ENCODE measurements around the gene ANXA6. TPM values are rescaled to one million over a fixed set of nuclear protein-coding genes. Genes with fewer than 3 reads are reported as not detected.

The ANXA6 gene
- total RNA-seq (2013; cell fraction: nucleolus; rRNA removed) = 295 and 301 TPM in 2 replicates
- total RNA-seq (2014; rRNA removed) (477 and 484 TPM in 2 replicates), total RNA-seq (2014; rRNA removed; fragmentation: Illumina TruSeq; extraction: Trizol) (549 and 550 TPM in 2 replicates), total RNA-seq (2021) (528 and 542 TPM in 2 replicates), polyA plus RNA-seq (2011; rRNA removed) (460 and 571 TPM in 2 replicates), polyA plus RNA-seq (2014; fragmentation: Illumina TruSeq; extraction: Trizol) (506 and 510 TPM in 2 replicates), polyA plus RNA-seq (2014; fragmentation: Nextera tagmentation; extraction: Ambion mirVana) (10 to 100 TPM; 44.0 to 73.1 TPM), polyA plus RNA-seq (2014; rRNA removed) (453 and 470 TPM in 2 replicates), polyA plus RNA-seq (2016; fragmentation: Nextera tagmentation; extraction: Ambion mirVana) (100 to 1,000 TPM; 280 to 291 TPM), polyA minus RNA-seq (2011; rRNA and poly(A)+ RNA removed) (634 and 706 TPM in 2 replicates), Bru-seq, nascent RNA (percentile 95 among the genes with signal in this experiment), BruChase-seq, experiment 1, labeled RNA remaining after a 6-hour chase (percentile 97 among the genes with signal in this experiment), BruChase-seq, experiment 2, labeled RNA remaining after a 2-hour chase (percentile 95 among the genes with signal in this experiment)
- polyA plus RNA-seq (2011; ENCODE audit: low read depth) = 195 TPM
- polyA plus RNA-seq (2011; cell fraction: cytosol; rRNA removed) = 618 and 630 TPM in 2 replicates
- 407 and 532 TPM in 2 replicates for polyA plus RNA-seq (2011; cell fraction: nucleus; rRNA removed)
- polyA plus RNA-seq (2012) = 297 and 330 TPM in 2 replicates
- polyA minus RNA-seq (2011; cell fraction: cytosol; rRNA and poly(A)+ RNA removed) = 242 and 263 TPM in 2 replicates
- 286 and 410 TPM in 2 replicates for polyA minus RNA-seq (2011; cell fraction: nucleus; rRNA and poly(A)+ RNA removed)
- long read RNA-seq, experiment 1, transcript ANXA6-201 (26 exons, 2,593 nt) = major isoform, 157 of 266 reads
- long read RNA-seq, experiment 1, partial matches to known transcripts = 37 of 266 reads
- long read RNA-seq, experiment 1, other reads (novel, unspliced or antisense) = 67 of 266 reads
- long read RNA-seq, experiment 2, transcript ANXA6-207 (2 exons, 899 nt) = minor isoform, 7 of 519 reads
- long read RNA-seq, experiment 2, transcript ANXA6-215 (25 exons, 2,451 nt) = minor isoform, 15 of 519 reads
- long read RNA-seq, experiment 2, transcript ANXA6-201 (26 exons, 2,593 nt) = major isoform, 323 of 519 reads
- long read RNA-seq, experiment 2, partial matches to known transcripts = 71 of 519 reads
- long read RNA-seq, experiment 2, other reads (novel, unspliced or antisense) = 103 of 519 reads

GRCh38 chr5:151157426-151158286 lies at the start of gene ANXA6:
Gene ANXA6, minus strand, starts transcription at chr5:151157779. Its CDS starts 9,878 bp downstream, at chr5:151147901.
- intact Hi-C loops (cut with micrococcal nuclease; ENCODE audit: unreplicated experiment) (loop anchor here (2.0 to 10.0 kb wide), 7 partner anchors 57 to 1353 kb away; partner anchors contain the start of genes CD74, G3BP1, GM2A and TNIP1), in situ Hi-C loops (cut with MboI) (no loop called here)
- Histone ChIP-seq H3K4me1 (ENCODE audit: control insufficient read depth, insufficient read depth, low read length) (peaks cover 26% of the 10 kb centered on the region), H3K9me3 (replicated peaks; ENCODE audit: control insufficient read depth, insufficient read depth, low read length) (no peaks in the 10 kb centered on the region), H2AFZ (ENCODE audit: control insufficient read depth, low read depth, low read length) (peak within 1 kb of the TSS; percentile 9), H3K4me3 (peak within 1 kb of the TSS; percentile 97), H3K4me2 (ENCODE audit: control insufficient read depth, insufficient read depth) (peak within 1 kb of the TSS; percentile 95), H3K9ac (ENCODE audit: control insufficient read depth, insufficient read depth, low read length) (peak within 1 kb of the TSS; percentile 90), H3K27me3 (replicated peaks in 1 of 2; ENCODE audit: control insufficient read depth in 2 of 2, insufficient read depth in 2 of 2, low read length in 1 of 2) (no peaks in the 10 kb centered on the region), H3K36me3 (ENCODE audit: control insufficient read depth in 2 of 2, insufficient read depth in 2 of 2, low read length in 1 of 2) (0 out of 4 replicates have a peak, but pooled peaks cover 0 to 2% of the 10 kb centered on the region in 2 experiments), H3K27ac (ENCODE audit: control insufficient read depth, insufficient read depth) (peak within 1 kb of the TSS; percentile 89), H4K20me1 (ENCODE audit: control insufficient read depth, insufficient read depth) (no peaks in the 10 kb centered on the region), H3K79me2 (ENCODE audit: control insufficient read depth, insufficient read depth, low read length) (peaks cover 61% of the 10 kb centered on the region)
- RAD21 ChIA-PET (ENCODE audit: unreplicated experiment) = interaction anchor here (0.6 to 10.8 kb wide), 16 partner anchors 16 to 600 kb away, joined by 3 to 222 read pairs (median 5); partner anchors contain the start of genes CCDC69 and TNIP1
- no TSS peak for BruUV-seq (replicated peaks)
- 1% methylated on average over 53 of the region's 60 CpGs for whole genome bisulfite sequencing (ENCODE audit: insufficient coverage, insufficient replicate concordance, low lambda C conversion rate, missing lambda C conversion rate)
- FAIRE-seq (no peak), ATAC-seq (peak; percentile 77), DNase-seq (ENCODE audit: low read depth, low spot score) (no peak)
- SMC1A ChIA-PET (ENCODE audit: uncharacterized antibody, unreplicated experiment) = interaction anchor here (0.6 to 35.3 kb wide), 17 partner anchors 10 to 592 kb away, joined by 3 to 1132 read pairs (median 3); partner anchors contain the start of gene DCTN4
- POLR2A ChIA-PET = interaction anchor here (0.6 to 8.9 kb wide), 21 partner anchors 9 to 532 kb away, joined by 3 to 152 read pairs (median 4); partner anchors contain the start of genes GM2A and TNIP1
- CTCF ChIA-PET = interaction anchor here (0.8 to 40.1 kb wide), 10 partner anchors 12 to 457 kb away, joined by 3 to 1107 read pairs (median 4); partner anchors contain the start of gene RBM22
- TF ChIP-seq SPI1 (IDR thresholded peaks at IDR 0.05; ENCODE audit: borderline replicate concordance, insufficient read depth, low read depth, low read length) (no peak), ATF3 (IDR thresholded peaks at IDR 0.05; ENCODE audit: borderline replicate concordance, extremely low read depth, low read depth, low read length) (peak; percentile 77), RELB (IDR thresholded peaks at IDR 0.05; ENCODE audit: low read depth) (peak; percentile 46; the same call in 1 of the 2 replicates), E2F8 (IDR thresholded peaks at IDR 0.05; ENCODE audit: low read depth, partially characterized antibody) (no peak), SMC3 (IDR thresholded peaks at IDR 0.05; ENCODE audit: borderline replicate concordance, low read length) (no peak), TARDBP (IDR thresholded peaks at IDR 0.05; ENCODE audit: borderline replicate concordance) (no peak), ASH2L (IDR thresholded peaks at IDR 0.05; ENCODE audit: borderline replicate concordance, low read depth) (no peak)
